ENCODE data around the gene JOSD1. TPM values are rescaled to one million over a fixed set of nuclear protein-coding genes. Genes with fewer than 3 reads are reported as not detected.

JOSD1 gene
- total and polyA plus RNA-seq, 2 donors (not counting 3 experiments of a cell fraction or from before 2014, with no cell fraction given): 61.7 to 73.1 TPM

DNA sequence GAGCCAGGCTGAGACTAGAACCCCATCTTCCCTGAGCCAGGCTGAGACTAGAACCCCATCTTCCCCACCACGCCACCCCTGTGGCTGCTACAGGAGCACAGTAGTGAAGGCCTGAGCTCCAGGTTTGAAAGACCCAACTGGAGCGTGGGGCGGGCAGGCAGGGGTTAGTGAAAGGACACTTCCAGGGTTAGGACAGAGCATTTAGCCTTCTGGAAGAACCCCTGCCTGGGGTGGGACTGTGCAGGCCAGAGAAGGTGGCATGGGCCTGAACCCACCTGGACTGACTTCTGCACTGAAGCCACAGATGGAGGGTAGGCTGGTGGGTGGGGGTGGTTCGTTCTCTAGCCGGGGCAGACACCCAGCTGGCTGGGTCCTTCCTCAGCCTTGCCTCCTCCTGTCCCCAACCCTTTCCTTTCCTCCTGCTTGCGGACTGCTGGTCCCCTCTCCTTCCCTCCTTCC lies 31.0 kb upstream of the JOSD1 start:
- no peaks in the 10 kb centered on the region for H3K9me3 ChIP-seq (replicated peaks; ENCODE audit: control insufficient read depth, insufficient read depth, low read length)
- DNase-seq (ENCODE audit: low read depth, low spot score) (no peak), FAIRE-seq (no peak)
- no peaks in the 10 kb centered on the region for H4K20me1 ChIP-seq (replicated peaks; ENCODE audit: control insufficient read depth, extremely low read depth, insufficient read depth, low read length)
- peaks cover 13 to 59% of the 10 kb centered on the region in 2 experiments for H3K36me3 ChIP-seq (ENCODE audit: control insufficient read depth in 2 of 2, extremely low read depth in 1 of 2, insufficient read depth in 2 of 2, low read length in 2 of 2)
- ChIA-PET POLR2A (no interaction called here), CTCF (interaction anchor here (0.7 to 3.9 kb wide), 4 partner anchors 11 to 34 kb away, joined by 3 to 11 read pairs (median 5); no protein-coding TSS in a partner anchor)
- BruUV-seq (replicated peaks): no TSS peak
- H3K4me1 ChIP-seq (ENCODE audit: control insufficient read depth, extremely low read depth, insufficient read depth, low read length): no peaks in the 10 kb centered on the region
- H3K9me1 ChIP-seq (replicated peaks; ENCODE audit: control insufficient read depth, extremely low read depth, insufficient read depth, low read length): no peaks in the 10 kb centered on the region
- no peak overlapping the region for H3K4me2 ChIP-seq (ENCODE audit: insufficient read depth, low read length)
- no peak overlapping the region for H3K27ac ChIP-seq (ENCODE audit: insufficient read depth, low read depth, low read length)
- no peaks in the 10 kb centered on the region for H3K79me2 ChIP-seq (ENCODE audit: control insufficient read depth, insufficient read depth, low read length)
- dilution Hi-C loops (cut with MboI; ENCODE audit: extremely low pct_ligation_motif_present, low sequenced_read_pairs): no loop called here
- H3K9ac ChIP-seq (replicated peaks; ENCODE audit: extremely low read depth, insufficient read depth, low read length): no peak overlapping the region
- no peaks in the 10 kb centered on the region for H3K27me3 ChIP-seq (ENCODE audit: control insufficient read depth in 2 of 2, insufficient read depth in 2 of 2, low read length in 2 of 2)
- no peak overlapping the region for H2AFZ ChIP-seq (ENCODE audit: low read depth, low read length)
- no peak for TF ChIP-seq GATA2 (IDR thresholded peaks at IDR 0.05; ENCODE audit: insufficient read depth, insufficient read length, low read depth, low read length)
- no peak for TF ChIP-seq MYC (IDR thresholded peaks at IDR 0.05; ENCODE audit: low read depth, low read length)
- no peak for TF ChIP-seq POLR2A (IDR thresholded peaks at IDR 0.05; ENCODE audit: low read depth, low read length)
- no peak for TF ChIP-seq EZH2 (IDR thresholded peaks at IDR 0.05; ENCODE audit: borderline replicate concordance, low read depth, low read length, severe bottlenecking)
- TF ChIP-seq JUN (IDR thresholded peaks at IDR 0.05; ENCODE audit: borderline replicate concordance, insufficient read depth, insufficient read length, low read depth): no peak
- TF ChIP-seq FOS (IDR thresholded peaks at IDR 0.05; ENCODE audit: borderline replicate concordance, insufficient read depth, low read length): no peak
- TF ChIP-seq, protein P1, sequence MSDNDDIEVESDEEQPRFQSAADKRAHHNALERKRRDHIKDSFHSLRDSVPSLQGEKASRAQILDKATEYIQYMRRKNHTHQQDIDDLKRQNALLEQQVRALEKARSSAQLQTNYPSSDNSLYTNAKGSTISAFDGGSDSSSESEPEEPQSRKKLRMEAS (IDR thresholded peaks at IDR 0.05; ENCODE audit: insufficient read depth, insufficient read length): no peak
- TF ChIP-seq POLR2AphosphoS5 (IDR thresholded peaks at IDR 0.05; ENCODE audit: insufficient read depth, low read depth, low read length): no peak
- TF ChIP-seq, protein P2, sequence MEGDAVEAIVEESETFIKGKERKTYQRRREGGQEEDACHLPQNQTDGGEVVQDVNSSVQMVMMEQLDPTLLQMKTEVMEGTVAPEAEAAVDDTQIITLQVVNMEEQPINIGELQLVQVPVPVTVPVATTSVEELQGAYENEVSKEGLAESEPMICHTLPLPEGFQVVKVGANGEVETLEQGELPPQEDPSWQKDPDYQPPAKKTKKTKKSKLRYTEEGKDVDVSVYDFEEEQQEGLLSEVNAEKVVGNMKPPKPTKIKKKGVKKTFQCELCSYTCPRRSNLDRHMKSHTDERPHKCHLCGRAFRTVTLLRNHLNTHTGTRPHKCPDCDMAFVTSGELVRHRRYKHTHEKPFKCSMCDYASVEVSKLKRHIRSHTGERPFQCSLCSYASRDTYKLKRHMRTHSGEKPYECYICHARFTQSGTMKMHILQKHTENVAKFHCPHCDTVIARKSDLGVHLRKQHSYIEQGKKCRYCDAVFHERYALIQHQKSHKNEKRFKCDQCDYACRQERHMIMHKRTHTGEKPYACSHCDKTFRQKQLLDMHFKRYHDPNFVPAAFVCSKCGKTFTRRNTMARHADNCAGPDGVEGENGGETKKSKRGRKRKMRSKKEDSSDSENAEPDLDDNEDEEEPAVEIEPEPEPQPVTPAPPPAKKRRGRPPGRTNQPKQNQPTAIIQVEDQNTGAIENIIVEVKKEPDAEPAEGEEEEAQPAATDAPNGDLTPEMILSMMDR (IDR thresholded peaks at IDR 0.05; ENCODE audit: extremely low read depth in 1 of 2, insufficient read depth in 1 of 2, low read depth in 1 of 2, low read length in 2 of 2): no peak
- H3K4me3 ChIP-seq (replicated peaks in 1 of 3; ENCODE audit: insufficient read depth in 1 of 3, low read depth in 1 of 3, low read length in 3 of 3): no peak overlapping the region
- intact Hi-C loops (cut with micrococcal nuclease): no loop called here
